GM12878 (cell line): ENCODE data around the gene COL19A1. TPM values are rescaled to one million over a fixed set of nuclear protein-coding genes. Genes with fewer than 3 reads are reported as not detected.

ENCODE experiments used
- polyA plus RNA-seq, 11 experiments: library from polyadenylated mRNA; depleted of rRNA in 4 of 11; unstranded in 6 of 11; stranded (reverse) in 5 of 11; fragments of >200 nt; fragmentation: Nextera tagmentation in 4 of 11; fragmentation: Illumina TruSeq in 1 of 11; extraction: Ambion mirVana in 4 of 11; extraction: Trizol in 1 of 11; gene quantifications; 1 replicate in 1 of 11; 2 replicates in 10 of 11; pipeline versions ENCODE4 v1.2.1 to v1.2.3, GENCODE V29; 2011 to 2016; ENCODE audit warnings: inconsistent platforms in 2 of 11, missing spikeins in 2 of 11, low read depth in 1 of 11
- small RNA-seq: library from RNA; depleted of rRNA; stranded (forward); fragments of <200 nt; gene quantifications from one replicate; pipeline ENCODE3, GENCODE V24; 2014
- total RNA-seq, 4 experiments: library from RNA; depleted of rRNA in 3 of 4; stranded (reverse); fragments of >200 nt in 3 of 4; fragmentation: Illumina TruSeq in 1 of 4; extraction: Trizol in 1 of 4; gene quantifications; 2 replicates each; pipeline versions ENCODE4 v1.2.1 to v1.2.3, GENCODE V29; 2013 to 2021

The COL19A1 gene
- total and polyA plus RNA-seq, 10 of the 15 experiments (the other 5 are each of a cell fraction or from before 2014, with no cell fraction given), result 1.1 to 13.5 (median 4.1) TPM

Small RNA genes within 50 kb of the gene (small RNA-seq; reads per million reads assigned to genes)
- gene RPL37P15, result not detected

Other genes starting within 250 kb of the COL19A1 start
- 23.6 and 27.9 TPM in 2 replicates for gene LMBRD1, start 69.5 kb upstream of the COL19A1 start, total RNA-seq (2014; rRNA removed)
- gene LMBRD1, start 69.5 kb upstream of the COL19A1 start, total RNA-seq (2014; rRNA removed; fragmentation: Illumina TruSeq; extraction: Trizol), result 28.8 and 30.0 TPM in 2 replicates
- gene LMBRD1, start 69.5 kb upstream of the COL19A1 start, total RNA-seq (2021), result 20.0 and 21.5 TPM in 2 replicates
- 57.0 and 102 TPM in 2 replicates for gene LMBRD1, start 69.5 kb upstream of the COL19A1 start, polyA plus RNA-seq (2011; rRNA removed)
- 23.6 and 33.6 TPM in 2 replicates for gene LMBRD1, start 69.5 kb upstream of the COL19A1 start, polyA plus RNA-seq (2014; fragmentation: Illumina TruSeq; extraction: Trizol)
- 10 to 100 TPM; 43.2 to 82.1 TPM for gene LMBRD1, start 69.5 kb upstream of the COL19A1 start, polyA plus RNA-seq (2014; fragmentation: Nextera tagmentation; extraction: Ambion mirVana)
- gene LMBRD1, start 69.5 kb upstream of the COL19A1 start, polyA plus RNA-seq (2014; rRNA removed), result 17.6 and 21.8 TPM in 2 replicates
- gene LMBRD1, start 69.5 kb upstream of the COL19A1 start, polyA plus RNA-seq (2016; fragmentation: Nextera tagmentation; extraction: Ambion mirVana), result 10 to 100 TPM; 25.6 to 31.0 TPM